HG02759 (cell line): ENCODE results near the gene NFIB.

Experiments used
- ATAC-seq: cut with Tn5 transposase; IDR thresholded peaks from one replicate; pipeline ENCODE4 v1.9.1; 2021; ENCODE audit warnings: mild to moderate bottlenecking, moderate library complexity; ENCODE audit not compliant: unreplicated experiment

Gene NFIB

DNA sequence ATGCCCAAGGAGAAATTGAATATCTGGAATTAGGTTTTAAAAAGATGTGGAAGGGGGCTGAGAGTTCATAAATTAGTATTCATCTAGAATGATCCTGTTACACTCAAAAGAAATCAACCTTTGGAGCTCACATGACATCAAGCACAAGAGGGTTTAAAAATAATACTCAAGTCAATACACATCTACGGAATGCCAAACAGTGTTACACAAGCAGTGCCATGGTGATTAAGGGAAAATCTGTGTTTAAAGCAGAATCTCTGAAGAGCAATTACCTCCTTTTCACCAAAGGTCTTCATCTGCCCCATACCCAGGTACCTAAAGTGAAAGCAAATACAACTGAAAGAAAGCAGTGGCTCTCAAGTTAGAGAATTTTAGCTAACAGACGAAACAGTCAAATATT is 261.6 kb downstream of the NFIB start:
- no peak for ATAC-seq

DNA sequence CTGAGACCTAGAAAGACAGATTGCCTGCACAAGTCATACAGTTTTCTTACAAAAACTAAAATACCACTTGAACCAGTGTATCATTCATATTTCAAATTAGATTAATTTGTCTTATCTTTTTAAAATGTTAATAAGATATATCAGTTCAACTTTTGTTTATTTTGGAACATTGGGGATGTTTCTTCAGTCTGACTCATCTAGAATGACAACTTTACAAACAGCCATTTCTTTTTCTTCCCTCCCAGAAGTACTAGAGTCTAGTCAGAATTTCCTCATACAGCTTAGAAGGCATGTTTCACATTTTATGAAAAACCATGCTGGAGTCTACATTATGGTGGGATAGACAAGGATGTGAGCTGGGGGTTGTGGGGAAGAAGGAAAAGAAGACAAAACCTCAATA is 262.5 kb downstream of the NFIB start:
- no peak for ATAC-seq

DNA sequence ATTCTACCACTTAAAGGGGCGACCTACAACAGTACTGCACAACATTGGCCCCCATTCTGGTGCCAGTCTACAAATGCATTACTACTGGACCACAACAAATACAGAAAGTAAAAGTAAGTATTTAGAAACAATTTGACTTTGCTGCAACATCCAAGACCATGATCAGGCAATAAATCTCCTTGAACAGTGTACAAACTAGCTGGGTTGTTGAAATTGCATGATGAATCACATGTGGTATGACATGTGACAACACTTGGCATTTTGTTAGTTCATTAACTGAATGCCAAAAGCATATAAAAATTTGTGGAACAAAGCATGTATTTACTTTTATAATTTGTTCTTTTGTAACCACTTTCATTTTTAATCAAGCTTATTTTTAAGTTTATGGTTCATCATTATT is 270.5 kb downstream of the NFIB start:
- ATAC-seq: no peak

DNA sequence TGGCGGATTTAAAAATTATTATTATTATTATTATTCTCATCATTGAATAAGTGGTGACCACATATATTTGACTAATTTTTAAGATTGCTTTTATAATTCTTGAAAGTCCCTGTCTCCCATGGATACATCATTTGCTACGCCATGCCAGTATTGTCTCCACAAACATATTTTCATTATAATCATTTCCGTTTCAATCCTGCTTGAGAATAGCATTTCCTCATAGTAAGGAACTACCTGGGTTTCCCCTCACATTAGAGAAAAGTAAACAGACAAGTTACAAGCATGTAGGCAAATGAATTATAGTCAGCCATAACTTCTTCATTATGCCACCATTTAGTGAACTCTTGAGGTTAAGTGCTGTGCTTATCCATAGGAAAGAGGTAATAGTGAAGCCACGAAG is 276.6 kb downstream of the NFIB start:
- no peak for ATAC-seq

- no peak for ATAC-seq
Measured at GRCh38 chr9:14033067-14033466, 280.9 kb downstream of the NFIB start.
